ENCODE data around the gene PI4K2B.
"Not testable (repeated sequence)": the region's sequence is repeated elsewhere in the genome, so short reads cannot be mapped to it uniquely, and the experiment has no call there.

Gene PI4K2B

DNA sequence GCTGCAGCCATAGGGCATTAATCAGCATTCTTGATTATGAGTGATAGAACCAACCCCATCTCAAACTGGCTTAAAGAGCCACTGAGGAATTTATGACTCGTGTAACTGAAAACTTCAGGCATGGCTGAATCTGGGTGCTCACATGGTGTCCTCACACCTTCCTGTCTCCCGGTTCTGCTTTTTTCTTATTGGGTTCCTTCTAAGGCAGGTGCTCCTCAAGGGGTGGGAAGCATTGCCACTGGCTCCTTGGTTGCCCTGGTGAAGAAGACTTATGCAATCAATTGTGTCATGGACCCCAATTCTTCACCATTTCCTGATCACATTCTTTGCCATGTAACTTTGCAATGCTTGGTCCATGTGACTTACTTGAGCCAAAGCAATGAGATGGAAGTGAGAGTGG lies 74.5 kb downstream of the PI4K2B start:
- no peak for DNase-seq

DNA sequence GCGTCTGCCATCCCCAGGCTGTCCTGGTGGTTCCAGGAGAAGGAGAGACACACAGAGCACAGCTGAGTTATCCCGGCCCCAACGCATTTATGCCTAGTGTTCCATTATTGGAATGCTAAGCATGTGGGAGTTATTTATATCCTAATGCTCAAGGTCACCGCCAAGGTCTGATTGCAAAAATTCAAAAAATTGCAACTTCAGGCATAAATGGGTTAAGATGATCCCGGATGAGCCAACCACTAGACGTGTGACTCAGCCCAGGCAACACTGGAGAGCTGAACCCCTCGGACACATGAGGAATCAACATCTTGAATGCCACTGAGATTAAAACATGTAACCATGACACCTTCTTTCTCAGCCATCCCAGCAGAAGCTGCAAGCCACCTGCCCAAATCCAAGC lies 74.9 kb downstream of the PI4K2B start:
- DNase-seq: no peak

DNA sequence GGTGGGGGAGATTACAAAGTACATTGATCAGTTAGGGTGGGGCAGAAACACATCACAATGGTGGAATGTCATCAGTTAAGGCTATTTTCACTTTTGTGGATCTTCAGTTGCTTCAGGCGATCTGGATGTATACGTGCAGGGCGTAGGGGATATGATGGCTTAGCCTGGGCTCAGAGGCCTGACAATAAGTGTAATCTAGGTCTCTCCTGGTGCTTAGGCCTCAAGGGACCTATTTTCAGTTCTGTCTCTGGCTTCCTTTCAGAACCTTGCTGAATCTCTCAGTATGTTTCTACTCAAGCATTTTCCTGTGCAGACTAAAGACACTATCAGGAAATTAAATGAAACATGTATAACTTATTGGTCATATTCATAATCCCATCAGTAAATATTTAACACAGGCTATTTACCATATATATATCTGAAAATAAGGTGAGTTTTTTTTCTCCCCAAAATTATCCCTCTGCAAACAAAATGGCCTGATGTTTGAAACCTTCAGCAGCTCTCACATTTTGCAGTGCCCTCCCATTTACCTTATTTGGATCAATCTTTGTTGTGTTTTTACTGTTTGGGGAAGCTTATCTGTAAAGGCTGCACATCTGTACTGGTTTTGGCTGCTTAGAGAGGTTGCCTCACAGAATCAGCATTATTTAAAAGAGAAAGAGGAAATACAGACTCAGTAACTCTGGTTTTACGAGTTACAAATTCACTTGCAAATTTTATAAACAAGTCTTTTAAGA lies 76.4 kb downstream of the PI4K2B start:
- no peak for DNase-seq

DNA sequence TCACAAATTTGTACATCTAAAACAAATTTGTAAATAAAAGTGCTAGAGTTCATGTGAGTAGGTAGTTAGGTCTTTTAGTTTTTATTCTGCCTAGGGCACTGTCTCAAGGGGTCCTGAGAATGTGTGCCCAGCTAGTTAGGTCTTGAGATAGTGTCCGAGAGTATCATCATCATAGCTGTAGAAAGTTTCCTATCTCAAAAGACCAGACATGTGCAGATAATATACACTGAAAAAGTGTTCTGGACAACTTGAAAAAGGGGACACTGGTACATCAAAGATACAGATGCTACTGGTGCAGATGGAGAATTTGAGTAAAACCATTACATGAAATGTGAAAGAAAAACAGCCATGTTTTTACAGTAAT lies 77.0 kb downstream of the PI4K2B start:
- DNase-seq: no peak

DNA sequence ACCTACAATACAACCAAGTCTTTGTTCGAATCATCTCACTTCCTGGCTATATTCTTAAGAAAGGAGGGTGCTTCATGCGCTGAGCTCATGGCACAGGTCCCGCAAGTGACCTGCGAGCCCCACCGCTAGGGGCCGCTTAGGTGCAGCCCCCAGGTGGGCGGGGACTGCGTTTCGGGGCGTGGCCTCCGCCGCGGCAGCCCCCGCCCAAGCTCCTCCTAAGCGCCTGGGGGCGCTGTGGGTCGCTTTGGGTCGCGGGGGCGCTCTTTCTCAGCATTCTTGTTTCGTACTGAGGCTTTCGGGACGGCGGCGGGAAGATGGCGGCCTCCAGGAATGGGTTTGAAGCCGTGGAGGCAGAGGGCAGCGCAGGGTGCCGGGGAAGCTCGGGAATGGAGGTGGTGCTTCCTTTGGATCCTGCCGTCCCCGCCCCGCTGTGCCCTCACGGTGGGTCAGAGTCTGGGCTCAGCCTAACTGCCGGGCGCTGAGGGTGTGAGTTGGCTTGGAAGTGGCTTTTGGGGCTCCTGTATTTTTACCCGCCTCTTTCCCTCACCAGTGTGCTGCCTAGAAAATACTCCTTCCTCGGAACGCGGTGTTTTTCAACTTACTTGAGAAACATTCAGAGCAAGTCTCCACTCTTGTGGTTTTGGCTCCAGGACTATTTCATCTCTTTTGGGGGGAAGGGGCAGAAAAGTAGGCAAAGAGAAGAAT lies 78.8 kb downstream of the PI4K2B start, which contains the start of gene ZCCHC4:
Gene ZCCHC4 (plus strand): TSS at position 279 of the 705 bp plus-strand sequence. CDS start 36 bp downstream, at position 315.
- peak; percentile 81 for DNase-seq

DNA sequence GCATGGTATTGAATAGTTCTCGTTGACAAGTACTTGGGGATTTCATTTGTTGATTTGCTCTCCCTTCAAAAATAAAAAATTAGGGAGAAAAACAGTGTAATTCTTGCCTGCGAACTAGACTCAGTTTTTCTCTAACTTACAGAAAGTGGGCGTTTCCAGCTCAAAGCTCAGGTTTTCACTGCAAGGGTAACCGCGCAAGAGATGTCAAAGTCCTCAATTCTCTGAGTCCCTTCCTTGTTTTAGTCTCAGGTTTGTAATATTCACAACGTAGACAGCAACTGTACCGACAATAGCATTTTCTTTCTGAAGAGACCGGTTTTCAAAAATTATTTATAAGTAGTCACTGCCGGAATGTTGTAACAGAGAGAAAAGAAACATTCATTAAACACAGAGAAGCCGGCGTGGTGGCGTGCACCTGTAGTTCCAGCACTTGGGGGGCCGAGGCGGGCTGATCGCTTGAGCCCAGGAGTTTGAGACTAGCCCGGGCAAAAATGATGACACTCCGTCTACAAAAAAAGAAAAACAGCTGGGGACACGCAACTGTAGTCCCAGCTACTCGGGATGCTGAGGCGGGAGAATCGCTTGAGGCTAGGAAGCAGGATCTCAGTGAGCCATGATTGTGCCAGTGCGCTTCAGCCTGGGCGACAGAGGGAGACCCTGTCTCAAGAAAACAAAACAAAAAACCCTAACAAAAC lies 79.5 kb downstream of the PI4K2B start:
- DNase-seq: no peak

DNA sequence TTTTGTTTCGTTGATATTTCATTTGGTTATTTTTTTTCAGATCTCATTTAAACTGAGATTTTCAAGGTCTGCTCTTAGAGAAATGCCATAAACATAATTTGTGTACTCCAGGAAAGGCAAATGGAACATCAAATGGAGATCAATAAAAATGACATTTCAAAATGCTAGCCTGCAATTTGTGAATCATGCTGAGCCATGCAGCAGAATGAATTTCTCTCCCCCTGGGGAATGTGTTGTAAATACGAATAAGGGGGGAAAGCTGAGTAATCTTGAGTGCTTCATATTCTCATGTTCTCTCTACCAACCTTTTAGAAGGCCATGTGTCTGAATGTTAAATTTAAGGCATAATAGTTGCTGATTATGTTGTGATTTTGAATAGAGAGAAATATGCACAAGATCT lies 86.5 kb downstream of the PI4K2B start:
- DNase-seq: no peak

DNA sequence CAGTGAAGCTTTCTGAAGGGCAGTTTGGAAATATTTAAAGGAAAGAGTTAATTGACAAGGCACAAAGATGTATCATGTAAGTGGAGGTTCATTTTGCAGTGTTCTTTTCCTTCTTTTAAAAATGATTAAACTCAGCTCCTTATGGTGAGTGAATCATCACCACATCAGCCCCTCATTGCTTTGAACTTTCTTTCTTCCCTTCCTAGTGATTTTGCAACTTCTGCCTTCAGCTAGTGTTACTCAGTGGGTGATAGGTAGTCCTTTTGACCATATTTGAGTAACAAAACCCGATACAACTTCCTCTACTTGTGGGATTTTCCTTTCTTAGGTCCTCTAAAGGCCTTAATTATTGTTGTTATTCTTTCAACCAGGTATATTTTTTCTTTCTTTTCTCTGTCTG lies 86.9 kb downstream of the PI4K2B start:
- DNase-seq: no peak

DNA sequence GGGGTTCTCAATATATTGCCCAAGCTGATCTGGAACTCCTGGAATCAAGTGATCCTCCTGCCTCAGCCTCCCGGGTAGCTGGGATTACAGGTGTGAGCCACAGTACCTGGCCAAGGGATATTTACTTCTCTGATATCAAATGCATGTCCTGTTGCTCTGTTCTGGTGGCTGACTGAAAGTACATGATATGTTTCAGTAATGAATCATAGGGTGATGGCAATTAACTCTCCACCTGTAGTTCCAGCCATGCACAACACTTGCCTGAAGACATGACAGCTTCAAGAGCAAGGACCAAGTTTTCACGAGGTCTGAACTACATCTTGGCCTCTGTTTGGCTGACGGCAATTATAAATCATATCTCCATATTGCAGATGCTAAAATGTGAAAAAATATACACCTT lies 87.9 kb downstream of the PI4K2B start:
- no peak for DNase-seq

DNA sequence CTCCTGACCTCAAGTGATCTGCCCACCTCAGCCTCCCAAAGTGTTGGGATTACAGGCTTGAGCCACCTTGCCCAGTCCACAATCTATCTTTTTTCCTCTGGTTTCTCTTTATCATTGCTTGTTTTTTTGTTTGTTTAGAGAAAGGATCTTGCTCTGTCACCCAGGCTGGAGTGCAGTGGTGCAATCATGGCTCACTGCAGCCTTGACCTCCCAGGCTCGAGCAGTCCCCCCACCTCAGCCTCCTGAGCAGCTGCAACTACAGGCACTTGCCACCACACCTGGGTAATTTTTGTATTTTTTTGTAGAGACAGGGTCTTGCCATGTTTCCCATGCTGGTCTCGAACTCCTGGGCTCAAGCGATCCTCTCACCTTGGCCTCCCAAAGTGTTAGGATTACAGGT lies 94.6 kb downstream of the PI4K2B start:
- not testable (repeated sequence) for DNase-seq
